ENCODE measurements around the gene CHRNB2.

DNA sequence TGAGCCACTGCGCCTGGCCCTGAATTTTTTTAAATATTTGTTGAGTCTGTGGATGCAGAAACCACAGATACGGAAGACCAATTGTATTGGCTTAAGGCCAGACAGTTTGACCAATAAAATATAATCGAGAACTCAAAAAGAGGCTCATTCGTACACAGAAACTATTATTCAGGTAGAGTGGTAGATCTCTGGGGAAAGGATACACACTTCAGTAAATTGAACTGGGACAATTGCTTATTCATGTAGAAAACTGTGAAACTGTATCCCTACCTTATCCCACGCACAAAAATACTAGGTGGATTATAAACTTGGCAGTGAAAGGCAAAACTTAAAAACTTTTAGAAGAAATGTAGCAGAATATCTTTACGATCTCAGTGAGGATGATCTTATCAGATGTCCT, 40.4 kb upstream of the CHRNB2 start:
- TF ChIP-seq EZH2phosphoT487 (IDR thresholded peaks at IDR 0.05; ENCODE audit: low read depth, severe bottlenecking, unreplicated experiment) (no peak), EZH2 (IDR thresholded peaks at IDR 0.05; ENCODE audit: borderline replicate concordance) (no peak)
- TF ChIP-seq, protein P1, sequence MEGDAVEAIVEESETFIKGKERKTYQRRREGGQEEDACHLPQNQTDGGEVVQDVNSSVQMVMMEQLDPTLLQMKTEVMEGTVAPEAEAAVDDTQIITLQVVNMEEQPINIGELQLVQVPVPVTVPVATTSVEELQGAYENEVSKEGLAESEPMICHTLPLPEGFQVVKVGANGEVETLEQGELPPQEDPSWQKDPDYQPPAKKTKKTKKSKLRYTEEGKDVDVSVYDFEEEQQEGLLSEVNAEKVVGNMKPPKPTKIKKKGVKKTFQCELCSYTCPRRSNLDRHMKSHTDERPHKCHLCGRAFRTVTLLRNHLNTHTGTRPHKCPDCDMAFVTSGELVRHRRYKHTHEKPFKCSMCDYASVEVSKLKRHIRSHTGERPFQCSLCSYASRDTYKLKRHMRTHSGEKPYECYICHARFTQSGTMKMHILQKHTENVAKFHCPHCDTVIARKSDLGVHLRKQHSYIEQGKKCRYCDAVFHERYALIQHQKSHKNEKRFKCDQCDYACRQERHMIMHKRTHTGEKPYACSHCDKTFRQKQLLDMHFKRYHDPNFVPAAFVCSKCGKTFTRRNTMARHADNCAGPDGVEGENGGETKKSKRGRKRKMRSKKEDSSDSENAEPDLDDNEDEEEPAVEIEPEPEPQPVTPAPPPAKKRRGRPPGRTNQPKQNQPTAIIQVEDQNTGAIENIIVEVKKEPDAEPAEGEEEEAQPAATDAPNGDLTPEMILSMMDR (IDR thresholded peaks at IDR 0.05; ENCODE audit: poor library complexity), result no peak
